Uterus (tissue), 2 donors: ENCODE data around the gene CRYBG1.

Experiments used
- CTCF ChIP-seq, 4 experiments: fragments of 200-600 bp in 2 of 4; fragments of 450-650 bp in 2 of 4; sonication (generic) in 2 of 4; IDR thresholded peaks; one replicate each; pipeline ENCODE4 v1.5.1; 2016 to 2019; ENCODE audit warnings: antibody characterized with exemption in 4 of 4, mild to moderate bottlenecking in 2 of 4, moderate library complexity in 1 of 4
- POLR2A ChIP-seq, 2 donors: fragments of 450-650 bp; IDR thresholded peaks; one replicate each; pipeline ENCODE4 v1.6.1; 2016; ENCODE audit warnings: antibody characterized with exemption in 2 of 2, mild to moderate bottlenecking in 1 of 2, moderate library complexity in 1 of 2

GRCh38 chr6:106363401-106364138, 3.1 kb downstream of the CRYBG1 start:
- no peak for TF ChIP-seq CTCF (IDR thresholded peaks at IDR 0.05)
- no peak for TF ChIP-seq POLR2A (IDR thresholded peaks at IDR 0.05)
